Skin epidermis (tissue), 12 donors: ENCODE results near the gene TMEM150B.
A peak's percentile ranks its signal among the peaks of the same experiment; 100 is the strongest.

Experiments
- H3K27ac ChIP-seq, 21 experiments: fragments of 200-600 bp; sonication (generic) in 11 of 21; one replicate each; pipeline ENCODE4 v1.5.0; 2020; ENCODE audit warnings: mild to moderate bottlenecking in 3 of 21, inconsistent platforms in 2 of 21, moderate library complexity in 2 of 21
- H3K4me3 ChIP-seq, 7 experiments: fragments of 200-600 bp; sonication (generic) in 2 of 7; one replicate each; pipeline ENCODE4 v1.5.0; 2020; ENCODE audit warnings: inconsistent platforms in 2 of 7, mild to moderate bottlenecking in 2 of 7, moderate library complexity in 1 of 7

The TMEM150B gene

GRCh38 chr19:55325172-55325571 is at the start of gene TMEM150B:
TMEM150B (minus strand) TSS chr19:55325341; CDS start chr19:55321036, 4,305 bp downstream.
- Histone ChIP-seq H3K4me3 (no peak within 1 kb of the TSS), H3K27ac (peak within 1 kb of the TSS in 4 of 21 experiments; percentile 23 to 56 (median 50))

DNA sequence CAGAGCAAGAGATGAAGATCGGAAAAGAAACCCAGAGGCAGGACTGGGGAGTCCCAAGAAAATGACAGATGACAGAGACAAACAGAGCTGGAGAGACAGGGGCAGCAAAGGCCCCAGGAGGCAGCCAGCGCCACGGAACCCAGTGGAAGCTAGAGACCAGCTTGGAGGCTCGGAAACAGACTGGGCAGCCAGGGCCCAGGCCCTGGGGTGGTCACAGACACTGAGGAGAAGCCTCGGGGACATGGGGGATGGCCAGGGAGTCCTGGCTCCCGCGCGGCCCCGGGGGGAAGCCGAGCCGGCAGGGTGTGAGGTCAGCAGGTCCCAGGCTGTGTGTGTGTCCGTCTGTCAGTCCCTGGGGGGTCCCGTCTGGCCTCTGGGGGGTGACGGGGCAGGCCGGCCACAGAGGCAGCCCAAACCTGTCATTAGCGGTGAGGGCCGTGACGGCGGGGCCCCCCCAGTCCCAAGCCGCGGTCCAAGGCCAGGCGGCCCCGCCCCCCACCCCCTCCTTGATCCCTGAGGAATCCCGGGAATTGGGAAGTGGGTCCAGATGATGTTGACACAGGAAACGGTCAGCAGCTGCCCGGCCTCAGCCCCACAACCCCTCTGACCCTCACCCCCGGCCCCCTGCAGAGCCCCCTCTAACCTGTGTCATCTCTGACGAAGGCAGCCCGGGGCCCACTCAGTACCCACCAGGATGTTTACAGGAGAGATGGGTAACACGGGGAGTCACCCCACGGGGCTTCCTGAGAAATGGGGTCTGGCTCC is 49.0 kb upstream of the TMEM150B start:
- Histone ChIP-seq H3K4me3 (no peak overlapping the region), H3K27ac (no peak overlapping the region)

DNA sequence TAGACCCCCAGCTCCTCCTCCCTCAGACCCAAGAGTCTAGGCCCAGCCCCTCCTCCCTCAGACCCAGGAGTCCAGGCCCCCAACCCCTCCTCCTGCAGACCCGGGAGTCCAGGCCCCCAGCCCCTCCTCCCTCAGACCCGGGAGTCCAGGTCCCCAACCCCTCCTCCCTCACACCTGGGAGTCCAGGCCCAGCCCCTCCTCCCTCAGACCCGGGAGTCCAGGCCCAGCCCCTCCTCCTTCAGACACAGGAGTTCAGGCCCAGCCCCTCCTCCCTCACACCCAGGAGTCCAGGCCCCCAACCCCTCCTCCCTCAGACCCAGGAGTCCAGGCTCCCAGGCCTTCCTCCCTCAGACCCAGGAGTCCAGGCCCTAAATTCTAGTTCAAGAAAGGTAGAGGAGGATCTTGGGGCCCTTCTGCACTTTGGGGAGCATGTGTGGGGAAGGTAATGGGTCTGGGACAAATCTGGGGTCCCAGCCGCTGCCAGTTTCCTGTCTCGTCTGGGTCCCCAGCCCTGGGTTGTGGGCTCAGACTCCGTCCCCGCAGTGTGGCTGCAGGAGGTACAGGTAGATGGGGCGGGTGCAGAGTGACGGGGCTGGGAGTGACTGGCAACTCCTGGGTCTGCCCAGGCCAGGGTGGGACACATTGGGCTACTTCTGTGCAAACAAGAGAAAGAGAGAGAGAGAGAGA is 48.3 kb upstream of the TMEM150B start:
- Histone ChIP-seq H3K4me3 (no peak overlapping the region), H3K27ac (no peak overlapping the region)

GRCh38 chr19:55372316-55373081 is 47.4 kb upstream of the TMEM150B start:
- H3K4me3 ChIP-seq, result no peak overlapping the region

GRCh38 chr19:55370305-55370988 is 45.3 kb upstream of the TMEM150B start, which contains the start of gene IL11:
IL11 (minus strand) TSS chr19:55370463; CDS start chr19:55370310, 153 bp downstream.
- peak within 1 kb of the TSS in 3 of 21 experiments; percentile 5 to 55 (median 39) for H3K27ac ChIP-seq
- H3K4me3 ChIP-seq, result peak within 1 kb of the TSS; percentile 10 to 38 (median 28)

More at GRCh38 chr19:55372316-55373081, 47.4 kb upstream of the TMEM150B start:
- H3K27ac ChIP-seq, result no peak overlapping the region

DNA sequence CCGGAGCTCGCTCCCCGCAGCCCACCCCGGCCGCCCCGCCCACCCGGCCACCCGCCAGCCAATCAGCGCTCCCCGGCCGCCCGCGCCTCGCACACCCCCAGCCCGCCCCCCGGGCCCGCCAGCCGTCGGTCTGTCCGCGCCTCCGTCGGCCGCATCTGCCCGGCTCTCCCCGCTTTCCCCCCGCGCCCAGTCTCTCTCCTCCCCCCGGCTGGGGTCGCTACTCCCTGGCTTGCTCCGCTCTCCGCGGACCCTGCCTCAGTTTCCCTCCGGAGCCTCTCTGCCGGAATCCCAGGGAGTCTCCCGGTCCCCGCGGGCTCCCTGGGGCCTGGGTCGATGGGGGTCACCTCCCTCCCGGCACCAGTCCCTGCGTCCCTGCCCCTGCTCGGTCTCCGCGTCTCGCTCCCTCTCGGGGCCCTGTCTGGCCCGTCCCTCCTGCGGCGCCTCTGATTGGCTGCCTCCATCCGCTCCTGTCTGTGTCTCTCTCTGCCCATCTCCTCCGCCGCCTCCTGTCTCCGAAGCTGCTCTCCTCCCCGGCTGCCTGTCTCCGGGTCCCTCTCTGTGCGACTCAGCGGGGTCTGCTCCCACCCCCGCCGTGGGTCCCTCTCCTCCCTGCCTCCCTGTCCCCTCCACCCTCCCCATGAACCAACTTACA is 44.6 kb upstream of the TMEM150B start:
- peak overlapping the region; percentile 3 to 38 (median 28) for H3K4me3 ChIP-seq
- peak overlapping the region in 2 of 21 experiments; percentile 39 to 55 for H3K27ac ChIP-seq

DNA sequence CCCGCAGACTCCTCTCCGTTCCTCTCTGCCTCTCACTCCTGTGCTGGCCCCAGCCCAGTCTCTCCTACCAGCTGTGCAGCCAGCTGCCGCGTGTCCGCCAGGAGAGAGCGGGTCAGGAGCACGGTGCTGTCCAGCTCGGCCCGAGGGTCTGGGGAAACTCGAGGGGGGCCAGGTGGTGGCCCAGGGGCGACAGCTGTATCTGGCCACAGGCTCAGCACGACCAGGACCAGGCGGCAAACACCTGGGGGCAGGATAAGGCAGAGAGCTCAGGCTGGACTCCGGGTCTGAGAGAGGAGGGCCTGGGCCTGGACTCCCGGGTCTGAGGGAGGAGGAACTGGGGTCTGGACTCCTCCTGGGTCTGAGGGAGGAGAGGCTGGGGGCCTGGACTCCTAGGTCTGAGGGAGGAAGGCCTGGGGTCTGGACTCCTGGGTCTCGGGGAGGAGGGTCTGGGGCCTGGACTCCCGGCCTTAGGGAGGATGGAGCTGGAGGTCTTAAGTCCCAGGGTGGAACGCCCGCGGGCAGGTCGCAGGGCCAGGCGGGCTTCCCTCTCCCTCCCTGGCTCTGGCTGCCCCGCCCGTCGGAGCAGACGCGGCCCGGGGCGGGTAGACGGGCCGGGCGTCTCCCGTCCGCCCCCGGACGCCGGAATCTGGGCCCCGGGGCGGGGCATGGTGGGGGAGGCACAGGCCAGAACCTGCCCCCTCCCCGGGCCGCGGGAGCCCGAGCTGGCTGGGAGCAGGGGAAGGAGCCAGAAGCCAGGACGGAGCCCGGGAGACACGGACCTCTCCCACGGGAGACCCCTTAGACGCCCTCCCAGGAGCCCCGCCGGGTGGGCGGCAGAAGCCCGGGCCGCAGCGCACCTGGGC is 43.8 kb upstream of the TMEM150B start:
- Histone ChIP-seq H3K4me3 (peak overlapping the region in 6 of 7 experiments; percentile 9 to 38 (median 18)), H3K27ac (peak overlapping the region in 2 of 21 experiments; percentile 7 to 33)

- H3K27ac ChIP-seq, result no peak overlapping the region
Observed at GRCh38 chr19:55368106-55368505, 43.0 kb upstream of the TMEM150B start.

DNA sequence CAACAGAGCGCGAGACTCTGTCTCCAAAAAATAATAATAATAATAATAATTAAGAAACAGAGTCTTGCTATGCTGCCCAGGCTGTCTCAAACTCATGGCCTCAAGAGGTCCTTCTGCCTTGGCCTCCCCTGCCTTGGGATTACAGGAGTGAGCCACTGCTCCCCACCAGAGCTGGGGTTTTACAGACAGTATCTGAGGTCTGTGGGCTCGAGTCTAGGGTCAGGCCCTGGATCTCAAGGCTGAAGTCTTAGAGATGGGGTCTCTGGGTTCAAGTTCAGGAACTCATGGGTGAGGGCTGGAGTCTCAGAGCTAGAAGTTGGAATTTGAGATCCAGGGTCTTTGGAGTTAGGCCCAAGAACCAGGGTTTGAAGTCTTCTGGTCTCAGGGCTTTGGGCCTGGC is 41.6 kb upstream of the TMEM150B start:
- Histone ChIP-seq H3K4me3 (no peak overlapping the region), H3K27ac (no peak overlapping the region)

More at GRCh38 chr19:55368106-55368505, 43.0 kb upstream of the TMEM150B start:
- no peak overlapping the region for H3K4me3 ChIP-seq

- H3K27ac ChIP-seq, result no peak overlapping the region
Observed at GRCh38 chr19:55365964-55366363, 40.8 kb upstream of the TMEM150B start.

GRCh38 chr19:55365245-55365644 is 40.1 kb upstream of the TMEM150B start:
- no peak overlapping the region for H3K4me3 ChIP-seq
- no peak overlapping the region for H3K27ac ChIP-seq

More at GRCh38 chr19:55365964-55366363, 40.8 kb upstream of the TMEM150B start:
- H3K4me3 ChIP-seq, result no peak overlapping the region

- H3K4me3 ChIP-seq, result no peak within 1 kb of the TSS
- no peak within 1 kb of the TSS for H3K27ac ChIP-seq
Observed at GRCh38 chr19:55362990-55363716, 38.0 kb upstream of the TMEM150B start, which contains the start of gene GARIN5B. GARIN5B (minus strand) TSS chr19:55363260; CDS start chr19:55363066, 194 bp downstream.

- Histone ChIP-seq H3K4me3 (no peak overlapping the region), H3K27ac (no peak overlapping the region)
Observed at GRCh38 chr19:55362174-55362989, 37.2 kb upstream of the TMEM150B start.

DNA sequence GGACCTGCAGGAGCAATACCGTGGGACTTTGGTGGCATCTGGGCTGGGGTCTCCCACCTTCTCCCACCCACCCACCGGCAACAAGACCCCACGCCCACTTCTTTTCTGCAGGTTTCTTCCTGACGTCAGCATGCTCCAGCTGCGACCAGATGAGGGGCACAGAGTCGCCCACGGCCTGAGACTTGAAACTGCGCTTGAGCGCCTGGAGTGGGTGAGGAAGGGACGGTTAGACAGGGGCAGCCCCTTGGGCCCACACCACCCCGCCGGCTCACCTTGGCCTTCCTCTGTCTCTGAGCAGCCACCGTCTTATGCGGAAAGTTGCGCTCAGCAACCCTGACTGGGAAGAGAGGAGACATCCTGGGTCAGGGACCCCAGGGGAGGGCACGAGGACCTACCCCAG is 35.8 kb upstream of the TMEM150B start:
- Histone ChIP-seq H3K27ac (no peak overlapping the region), H3K4me3 (no peak overlapping the region)

GRCh38 chr19:55358943-55359908 is 34.1 kb upstream of the TMEM150B start:
- Histone ChIP-seq H3K4me3 (no peak overlapping the region), H3K27ac (no peak overlapping the region)
